ENCODE data around the gene DEFB124. TPM values are rescaled to one million over a fixed set of nuclear protein-coding genes. Genes with fewer than 3 reads are reported as not detected.
"Not testable (repeated sequence)": the region's sequence is repeated elsewhere in the genome, so short reads cannot be mapped to it uniquely, and the experiment has no call there.

The DEFB124 gene
- total RNA-seq, 2 experiments from 2014 or later, result not detected

GRCh38 chr20:31446084-31446819 is 28.7 kb downstream of the DEFB124 start:
- DNase-seq, result no peak
- POLR2A ChIA-PET, result no interaction called here
- no peaks in the 10 kb centered on the region for H3K36me3 Mint-ChIP-seq (ENCODE audit: low read depth)

DNA sequence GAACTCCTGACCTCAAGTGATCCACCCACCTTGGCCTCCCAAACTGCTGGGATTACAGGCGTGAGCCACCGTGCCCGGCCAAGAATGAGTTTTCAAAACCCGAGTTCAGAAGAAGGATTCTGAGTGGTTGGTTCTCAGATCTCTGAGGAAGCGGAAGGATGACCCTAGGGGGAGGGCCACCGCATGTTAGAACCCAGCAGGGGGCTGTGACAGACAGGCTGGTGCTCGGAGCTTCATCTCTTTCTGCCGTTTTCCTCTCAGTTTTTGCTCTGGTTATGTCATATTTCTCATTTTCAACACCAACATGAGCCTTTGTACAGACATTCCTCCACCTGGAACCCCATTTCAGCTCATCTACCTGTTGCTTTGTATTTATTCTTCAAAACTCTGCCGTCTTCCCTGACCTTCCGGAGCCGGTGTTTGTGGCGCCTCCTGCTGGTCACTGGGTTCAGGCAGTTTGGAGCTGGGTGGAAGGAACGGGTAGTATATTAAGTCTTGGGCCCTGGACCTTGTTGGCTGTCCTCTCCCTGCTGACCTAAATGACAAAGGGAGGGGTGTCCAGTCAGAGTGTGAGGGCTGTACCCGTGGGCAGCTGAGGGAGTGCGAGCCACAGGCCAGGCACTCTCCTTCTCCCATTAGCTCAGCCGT is 34.8 kb downstream of the DEFB124 start, which contains the start of gene DEFB123:
Gene DEFB123, plus strand, starts transcription at position 621 of the 648 bp plus-strand sequence. CDS start 67 bp downstream, outside the sequence.
- no peaks in the 10 kb centered on the region for H3K27me3 Mint-ChIP-seq
- no peak within 1 kb of the TSS for H3K4me3 Mint-ChIP-seq
- no peaks in the 10 kb centered on the region for H3K36me3 Mint-ChIP-seq (ENCODE audit: low read depth)
- no peaks in the 10 kb centered on the region for H3K9me3 Mint-ChIP-seq
- ChIA-PET CTCF (interaction anchor here (1.9 kb wide), 1 partner anchor 63 kb away, joined by 4 read pairs; no protein-coding TSS in a partner anchor), POLR2A (no interaction called here)
- DNase-seq, result no peak
- no peak within 1 kb of the TSS for H3K27ac Mint-ChIP-seq
- H3K4me1 Mint-ChIP-seq, result no peaks in the 10 kb centered on the region

More at GRCh38 chr20:31446084-31446819, 28.7 kb downstream of the DEFB124 start:
- Mint-ChIP-seq H3K4me1 (no peaks in the 10 kb centered on the region), H3K27ac (no peak overlapping the region), H3K27me3 (peaks cover 2% of the 10 kb centered on the region), H3K9me3 (no peaks in the 10 kb centered on the region), H3K4me3 (no peak overlapping the region)
- CTCF ChIA-PET, result no interaction called here

DNA sequence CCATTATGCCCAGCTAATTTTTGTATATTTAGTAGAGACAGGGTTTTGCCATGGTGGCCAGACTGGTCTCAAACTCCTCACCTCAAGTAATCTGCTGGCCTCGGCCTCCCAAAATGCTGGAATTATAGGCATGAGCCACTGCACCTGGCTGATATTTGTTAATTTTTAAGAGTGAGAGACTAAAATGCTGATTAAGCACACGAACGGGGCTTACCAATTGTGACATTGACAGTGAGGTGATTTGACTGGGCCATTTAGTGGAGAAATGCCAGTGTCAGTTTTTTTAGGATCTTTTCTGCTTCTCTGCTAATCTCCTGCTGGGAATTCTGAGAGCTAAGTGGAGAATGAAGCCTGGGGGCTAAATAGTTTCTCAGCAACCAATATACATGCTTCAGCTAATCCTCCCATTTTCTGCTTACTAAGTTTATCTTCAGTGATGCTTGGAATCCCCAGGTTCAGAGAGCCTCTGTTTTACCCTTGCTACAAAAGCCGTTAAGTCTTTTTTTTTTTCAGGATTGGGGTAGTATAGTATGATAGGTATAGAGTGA is 44.3 kb downstream of the DEFB124 start:
- Mint-ChIP-seq H3K4me3 (no peak overlapping the region), H3K4me1 (no peaks in the 10 kb centered on the region), H3K36me3 (ENCODE audit: low read depth) (no peaks in the 10 kb centered on the region), H3K27me3 (peaks cover 12% of the 10 kb centered on the region), H3K9me3 (no peaks in the 10 kb centered on the region), H3K27ac (no peak overlapping the region)
- ChIA-PET POLR2A (no interaction called here), CTCF (no interaction called here)
- no peak for DNase-seq

DNA sequence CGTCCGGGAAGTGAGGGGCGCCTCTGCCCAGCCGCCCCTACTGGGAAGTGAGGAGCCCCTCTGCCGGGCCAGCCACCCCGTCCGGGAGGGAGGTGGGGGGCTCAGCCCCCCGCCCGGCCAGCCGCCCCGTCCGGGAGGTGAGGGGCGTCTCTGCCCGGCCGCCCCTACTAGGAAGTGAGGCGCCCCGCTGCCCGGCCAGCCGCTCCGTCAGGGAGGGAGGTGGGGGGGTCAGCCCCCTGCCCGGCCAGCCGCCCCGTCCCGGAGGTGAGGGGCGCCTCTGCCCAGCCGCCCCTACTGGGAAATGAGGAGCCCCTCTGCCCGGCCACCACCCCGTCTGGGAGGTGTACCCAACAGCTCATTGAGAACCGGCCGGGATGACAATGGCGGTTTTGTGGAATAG is 47.4 kb downstream of the DEFB124 start:
- CTCF ChIA-PET; POLR2A ChIA-PET; DNase-seq; H3K27ac Mint-ChIP-seq; H3K9me3 Mint-ChIP-seq; H3K36me3 Mint-ChIP-seq (ENCODE audit: low read depth); H3K4me3 Mint-ChIP-seq; H3K4me1 Mint-ChIP-seq: not testable (repeated sequence)
- peaks cover 17% of the 10 kb centered on the region for H3K27me3 Mint-ChIP-seq

- H3K4me1 Mint-ChIP-seq; H3K4me3 Mint-ChIP-seq; POLR2A ChIA-PET; DNase-seq; H3K36me3 Mint-ChIP-seq (ENCODE audit: low read depth); CTCF ChIA-PET; H3K9me3 Mint-ChIP-seq; H3K27ac Mint-ChIP-seq: not testable (repeated sequence)
- peaks cover 15% of the 10 kb centered on the region for H3K27me3 Mint-ChIP-seq
Observed at GRCh38 chr20:31426891-31427551, 47.9 kb downstream of the DEFB124 start.

DNA sequence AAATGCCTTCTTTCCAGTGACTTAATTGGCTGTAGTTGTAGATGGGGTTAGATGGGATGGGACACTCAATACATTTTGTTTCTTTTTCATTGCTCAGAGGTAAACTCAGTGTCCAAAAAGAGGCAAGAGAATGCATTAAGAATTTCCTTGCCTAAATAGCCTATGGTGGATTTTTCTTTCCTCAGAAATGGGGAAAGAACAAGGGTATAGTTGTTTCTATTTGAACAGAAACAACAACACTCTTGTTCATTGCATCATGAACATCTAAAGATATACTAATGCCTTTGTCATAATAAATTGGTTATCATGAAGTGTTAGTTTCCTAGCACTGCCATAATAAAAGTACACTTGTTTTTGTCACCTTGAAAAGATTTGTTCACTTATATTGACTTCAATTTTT is 49.1 kb downstream of the DEFB124 start:
- DNase-seq, result no peak
- no peak overlapping the region for H3K27ac Mint-ChIP-seq
- H3K4me1 Mint-ChIP-seq, result no peaks in the 10 kb centered on the region
- H3K4me3 Mint-ChIP-seq, result no peak overlapping the region
- ChIA-PET POLR2A (no interaction called here), CTCF (no interaction called here)
- no peaks in the 10 kb centered on the region for H3K9me3 Mint-ChIP-seq
- H3K36me3 Mint-ChIP-seq (ENCODE audit: low read depth), result no peaks in the 10 kb centered on the region
- peaks cover 11% of the 10 kb centered on the region for H3K27me3 Mint-ChIP-seq

DNA sequence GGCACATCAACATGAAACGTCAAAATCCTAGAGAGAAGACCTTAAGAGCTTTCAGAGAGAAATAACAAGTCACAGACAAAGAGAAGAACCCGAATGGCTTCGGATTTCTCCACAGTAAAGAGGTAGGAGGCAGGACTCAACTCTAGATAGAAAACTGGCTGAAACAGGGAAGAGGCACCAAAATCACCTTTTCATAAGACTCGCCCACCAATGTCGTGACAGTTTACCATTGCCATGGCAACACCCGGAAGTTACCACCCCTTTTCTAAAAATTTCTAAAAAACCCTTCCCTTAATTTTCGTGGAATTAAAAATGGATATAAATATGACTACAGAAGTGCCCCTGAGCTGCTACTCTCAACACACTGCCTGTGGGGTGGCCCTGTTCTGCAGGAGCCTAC is 56.6 kb downstream of the DEFB124 start:
- CTCF ChIA-PET, result no interaction called here
- H3K4me3 Mint-ChIP-seq, result no peak overlapping the region
- H3K9me3 Mint-ChIP-seq, result no peaks in the 10 kb centered on the region
- no peaks in the 10 kb centered on the region for H3K4me1 Mint-ChIP-seq
- H3K27me3 Mint-ChIP-seq, result peaks cover 5% of the 10 kb centered on the region
- H3K27ac Mint-ChIP-seq, result no peak overlapping the region
- POLR2A ChIA-PET, result no interaction called here
- no peaks in the 10 kb centered on the region for H3K36me3 Mint-ChIP-seq (ENCODE audit: low read depth)
- DNase-seq, result no peak

- H3K9me3 Mint-ChIP-seq, result no peaks in the 10 kb centered on the region
- no peak for DNase-seq
Observed at GRCh38 chr20:31415653-31416052, 59.3 kb downstream of the DEFB124 start.

More at GRCh38 chr20:31415653-31416052, 59.3 kb downstream of the DEFB124 start:
- H3K27ac Mint-ChIP-seq, result no peak overlapping the region
- ChIA-PET CTCF (no interaction called here), POLR2A (no interaction called here)
- H3K4me3 Mint-ChIP-seq, result no peak overlapping the region
- no peaks in the 10 kb centered on the region for H3K36me3 Mint-ChIP-seq (ENCODE audit: low read depth)
- H3K27me3 Mint-ChIP-seq, result peaks cover 3% of the 10 kb centered on the region
- no peaks in the 10 kb centered on the region for H3K4me1 Mint-ChIP-seq

Other genes with a start within 250 kb of the DEFB124 start
- gene DEFB115, start 217.5 kb downstream of the DEFB124 start, total RNA-seq, result not detected
- gene DEFB116, start 166.5 kb downstream of the DEFB124 start, total RNA-seq, result not detected
- not detected for gene DEFB118, start 106.5 kb downstream of the DEFB124 start, total RNA-seq
- gene DEFB119, start 84.5 kb downstream of the DEFB124 start, total RNA-seq, result not detected
- gene DEFB121, start 68.9 kb downstream of the DEFB124 start, total RNA-seq, result not detected
- not detected for gene DEFB123, start 34.5 kb downstream of the DEFB124 start, total RNA-seq
- gene REM1, start 161 bp upstream of the DEFB124 start, total RNA-seq, result not detected
- 100 to 1,000 TPM; 137 to 146 TPM for gene HM13, start 39.3 kb upstream of the DEFB124 start, total RNA-seq
- gene ID1, start 130.2 kb upstream of the DEFB124 start, total RNA-seq, result 1 to 10 TPM in 1 of 2 experiments, under 1 TPM in 1; 0.85 to 1.4 TPM
- gene COX4I2, start 162.8 kb upstream of the DEFB124 start, total RNA-seq, result not detected
- 10 to 100 TPM; 57.1 to 58.8 TPM for gene BCL2L1, start 247.7 kb upstream of the DEFB124 start, total RNA-seq

Data from activated CD4-positive, alpha-beta T cell treated with anti-CD3 and anti-CD28 coated beads, Interleukin-2, amount 10 ng/mL, durations not matched to agents 7 days and 5 days (primary cell).